Peyer's patch (tissue), 4 donors: Measurements from ENCODE around the gene GLRA1. TPM values are rescaled to one million over a fixed set of nuclear protein-coding genes. Genes with fewer than 3 reads are reported as not detected.

ENCODE experiments used
- DNase-seq, 3 donors: peaks; one replicate each; pipeline ENCODE4 v3.0.0-alpha.2; 2017 to 2019
- H3K27ac ChIP-seq, 4 donors: fragments of 200-600 bp; sonication (generic); one replicate each; pipeline ENCODE4 v1.5.1; 2016 to 2019
- H3K27me3 ChIP-seq, 2 donors: fragments of 200-600 bp; sonication (generic); one replicate each; pipeline ENCODE4 v1.5.1; 2019
- H3K36me3 ChIP-seq, 3 donors: fragments of 200-600 bp; sonication (generic); one replicate each; pipeline ENCODE4 v1.5.1; 2016 to 2019
- H3K4me1 ChIP-seq, 4 donors: fragments of 200-600 bp; sonication (generic); one replicate each; pipeline ENCODE4 v1.5.1; 2016 to 2019
- H3K4me3 ChIP-seq, 4 donors: fragments of 200-600 bp; sonication (generic); 1 replicate in 3 of 4; 2 replicates in 1 of 4; pipeline ENCODE4 v1.5.1; 2016 to 2019; ENCODE audit warnings: mild to moderate bottlenecking in 1 of 4
- H3K9me3 ChIP-seq, 4 donors: fragments of 200-600 bp; sonication (generic); one replicate each; pipeline ENCODE4 v1.5.1; 2016 to 2019; ENCODE audit warnings: mild to moderate bottlenecking in 1 of 4
- POLR2A ChIP-seq, 2 donors: fragments of 450-650 bp; IDR thresholded peaks; one replicate each; pipeline ENCODE4 v1.5.1; 2017; ENCODE audit warnings: antibody characterized with exemption in 2 of 2, mild to moderate bottlenecking in 2 of 2, moderate library complexity in 2 of 2
- total RNA-seq, 4 donors: library from RNA; depleted of rRNA; stranded (reverse); fragments of >200 nt; gene quantifications; one replicate each; pipeline ENCODE4 v1.1.0, GENCODE V29; 2016
- TF ChIP-seq, protein P1 (sequence below), 6 experiments: fragments of 450-650 bp in 4 of 6; fragments of 200-600 bp in 2 of 6; sonication (generic) in 1 of 6; IDR thresholded peaks; one replicate each; pipeline ENCODE4 v1.5.1; 2017 to 2019; ENCODE audit warnings: antibody characterized with exemption in 6 of 6, mild to moderate bottlenecking in 3 of 6, moderate library complexity in 1 of 6

Gene GLRA1
- total RNA-seq, 4 donors from 2014 or later, result not detected

- Histone ChIP-seq H3K4me3 (no peak overlapping the region), H3K4me1 (no peaks in the 10 kb centered on the region), H3K27ac (no peak overlapping the region), H3K9me3 (no peaks in the 10 kb centered on the region), H3K27me3 (no peaks in the 10 kb centered on the region), H3K36me3 (no peaks in the 10 kb centered on the region)
- DNase-seq, result no peak
- no peak for TF ChIP-seq POLR2A (IDR thresholded peaks at IDR 0.05)
- TF ChIP-seq, protein P1, sequence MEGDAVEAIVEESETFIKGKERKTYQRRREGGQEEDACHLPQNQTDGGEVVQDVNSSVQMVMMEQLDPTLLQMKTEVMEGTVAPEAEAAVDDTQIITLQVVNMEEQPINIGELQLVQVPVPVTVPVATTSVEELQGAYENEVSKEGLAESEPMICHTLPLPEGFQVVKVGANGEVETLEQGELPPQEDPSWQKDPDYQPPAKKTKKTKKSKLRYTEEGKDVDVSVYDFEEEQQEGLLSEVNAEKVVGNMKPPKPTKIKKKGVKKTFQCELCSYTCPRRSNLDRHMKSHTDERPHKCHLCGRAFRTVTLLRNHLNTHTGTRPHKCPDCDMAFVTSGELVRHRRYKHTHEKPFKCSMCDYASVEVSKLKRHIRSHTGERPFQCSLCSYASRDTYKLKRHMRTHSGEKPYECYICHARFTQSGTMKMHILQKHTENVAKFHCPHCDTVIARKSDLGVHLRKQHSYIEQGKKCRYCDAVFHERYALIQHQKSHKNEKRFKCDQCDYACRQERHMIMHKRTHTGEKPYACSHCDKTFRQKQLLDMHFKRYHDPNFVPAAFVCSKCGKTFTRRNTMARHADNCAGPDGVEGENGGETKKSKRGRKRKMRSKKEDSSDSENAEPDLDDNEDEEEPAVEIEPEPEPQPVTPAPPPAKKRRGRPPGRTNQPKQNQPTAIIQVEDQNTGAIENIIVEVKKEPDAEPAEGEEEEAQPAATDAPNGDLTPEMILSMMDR (IDR thresholded peaks at IDR 0.05), result no peak
Observed at GRCh38 chr5:151950706-151951105, 26.1 kb upstream of the GLRA1 start.

- no peak for DNase-seq
- TF ChIP-seq, protein P1 (IDR thresholded peaks at IDR 0.05), result no peak
- H3K36me3 ChIP-seq, result no peaks in the 10 kb centered on the region
Observed at GRCh38 chr5:151949701-151950308, 25.2 kb upstream of the GLRA1 start.

DNA sequence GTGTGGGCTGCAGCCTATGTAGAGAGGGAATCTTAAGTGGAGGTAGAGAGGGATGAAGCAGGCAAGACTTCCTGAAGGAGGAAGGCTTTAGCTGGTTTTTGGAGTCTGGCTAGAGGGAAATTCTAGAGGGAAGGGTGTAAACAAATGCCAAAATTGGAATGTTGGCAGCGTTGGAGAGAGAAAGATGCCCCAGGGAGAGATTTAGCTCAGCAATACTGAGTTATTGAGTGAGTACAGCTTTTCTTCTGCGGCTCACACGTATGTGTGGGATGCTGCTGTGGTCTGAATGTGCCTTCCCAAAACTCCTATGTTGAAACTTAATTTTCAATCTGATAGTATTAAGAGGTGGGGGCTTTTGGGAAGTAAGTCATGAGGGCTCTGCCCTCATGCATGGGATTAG is 24.5 kb upstream of the GLRA1 start:
- H3K27me3 ChIP-seq, result no peaks in the 10 kb centered on the region
- H3K27ac ChIP-seq, result no peak overlapping the region
- DNase-seq, result no peak
- TF ChIP-seq, protein P1 (IDR thresholded peaks at IDR 0.05), result no peak
- no peak for TF ChIP-seq POLR2A (IDR thresholded peaks at IDR 0.05)
- H3K4me1 ChIP-seq, result no peaks in the 10 kb centered on the region
- H3K36me3 ChIP-seq, result no peaks in the 10 kb centered on the region
- no peaks in the 10 kb centered on the region for H3K9me3 ChIP-seq
- no peak overlapping the region for H3K4me3 ChIP-seq

More at GRCh38 chr5:151949701-151950308, 25.2 kb upstream of the GLRA1 start:
- Histone ChIP-seq H3K4me3 (no peak overlapping the region), H3K9me3 (no peaks in the 10 kb centered on the region), H3K27ac (no peak overlapping the region), H3K4me1 (no peaks in the 10 kb centered on the region), H3K27me3 (no peaks in the 10 kb centered on the region)

DNA sequence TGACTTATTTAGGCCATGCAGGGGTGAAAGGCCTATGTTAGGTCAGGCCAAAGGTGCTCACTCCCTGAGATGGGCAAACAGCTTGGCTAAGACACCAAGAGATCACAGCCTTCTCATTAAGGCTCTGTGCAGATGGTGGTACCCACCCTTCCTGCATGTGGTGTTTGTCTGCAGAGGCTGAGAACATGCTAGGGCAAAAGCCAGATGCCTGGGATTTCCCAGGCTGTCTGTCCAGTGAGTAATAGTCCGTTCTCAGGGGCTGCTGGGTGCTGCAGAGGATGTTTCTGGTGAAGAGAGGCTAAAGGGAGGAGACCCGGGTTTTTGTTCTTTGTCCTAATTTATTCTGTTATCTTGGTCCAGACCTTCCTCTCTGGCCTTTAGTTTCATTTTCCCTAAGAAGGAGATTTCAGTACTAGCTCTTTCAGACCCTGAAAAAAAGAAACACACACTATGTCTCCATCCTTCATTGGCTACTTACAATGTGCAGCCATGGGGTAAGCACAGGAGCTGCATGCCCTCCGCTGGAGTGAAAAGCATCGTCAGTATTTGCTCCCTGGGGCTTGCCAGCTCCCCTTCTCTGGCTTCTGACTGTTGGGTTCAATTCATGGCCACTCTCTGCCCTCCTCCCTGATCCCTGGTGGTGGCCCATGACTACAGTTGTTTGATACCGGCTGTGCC is 23.4 kb upstream of the GLRA1 start:
- H3K4me1 ChIP-seq, result no peaks in the 10 kb centered on the region
- no peaks in the 10 kb centered on the region for H3K27me3 ChIP-seq
- no peak overlapping the region for H3K4me3 ChIP-seq
- no peaks in the 10 kb centered on the region for H3K9me3 ChIP-seq
- DNase-seq, result no peak
- TF ChIP-seq, protein P1 (IDR thresholded peaks at IDR 0.05), result no peak
- no peak for TF ChIP-seq POLR2A (IDR thresholded peaks at IDR 0.05)
- no peak overlapping the region for H3K27ac ChIP-seq
- no peaks in the 10 kb centered on the region for H3K36me3 ChIP-seq

- Histone ChIP-seq H3K4me1 (no peaks in the 10 kb centered on the region), H3K36me3 (no peaks in the 10 kb centered on the region), H3K27me3 (no peaks in the 10 kb centered on the region), H3K9me3 (no peaks in the 10 kb centered on the region), H3K27ac (no peak overlapping the region), H3K4me3 (no peak overlapping the region)
- no peak for TF ChIP-seq POLR2A (IDR thresholded peaks at IDR 0.05)
- TF ChIP-seq, protein P1 (IDR thresholded peaks at IDR 0.05), result no peak
- no peak for DNase-seq
Observed at GRCh38 chr5:151937851-151938250, 13.2 kb upstream of the GLRA1 start.
